CD4-positive, alpha-beta T cell treated with Interleukin-17A for 1 hour (primary cell): ENCODE measurements around the gene ATP5MK.
"Not testable (repeated sequence)": the region's sequence is repeated elsewhere in the genome, so short reads cannot be mapped to it uniquely, and the experiment has no call there.

Experiments
- DNase-seq: peaks from one replicate; pipeline ENCODE4 v3.0.0-alpha.2; 2020

The ATP5MK gene

GRCh38 chr10:103396067-103396788 is at the start of gene ATP5MK, which contains the start of gene PDCD11:
ATP5MK (minus strand) TSS chr10:103396475; CDS start chr10:103392457, 4,018 bp downstream.
PDCD11 (plus strand) TSS chr10:103396626; CDS start chr10:103398427, 1,801 bp downstream.
- DNase-seq: peak; percentile 96

DNA sequence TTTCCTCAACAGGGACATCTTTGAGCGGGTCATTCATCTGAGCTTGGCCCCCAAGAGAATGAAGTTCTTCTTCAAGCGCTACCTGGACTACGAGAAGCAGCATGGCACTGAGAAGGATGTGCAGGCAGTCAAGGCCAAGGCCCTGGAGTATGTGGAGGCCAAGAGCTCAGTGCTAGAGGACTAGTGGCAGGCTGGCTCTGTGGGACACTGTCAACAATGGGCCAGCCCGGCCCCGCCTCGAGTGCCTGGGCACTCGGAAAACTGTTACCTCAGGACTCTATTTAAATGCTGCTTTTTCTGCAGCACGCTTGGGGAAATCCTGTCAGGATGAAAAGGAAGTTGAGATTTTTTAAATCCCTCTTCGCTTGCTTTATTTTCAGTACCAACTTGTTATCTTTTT is 49.1 kb upstream of the ATP5MK start:
- no peak for DNase-seq

DNA sequence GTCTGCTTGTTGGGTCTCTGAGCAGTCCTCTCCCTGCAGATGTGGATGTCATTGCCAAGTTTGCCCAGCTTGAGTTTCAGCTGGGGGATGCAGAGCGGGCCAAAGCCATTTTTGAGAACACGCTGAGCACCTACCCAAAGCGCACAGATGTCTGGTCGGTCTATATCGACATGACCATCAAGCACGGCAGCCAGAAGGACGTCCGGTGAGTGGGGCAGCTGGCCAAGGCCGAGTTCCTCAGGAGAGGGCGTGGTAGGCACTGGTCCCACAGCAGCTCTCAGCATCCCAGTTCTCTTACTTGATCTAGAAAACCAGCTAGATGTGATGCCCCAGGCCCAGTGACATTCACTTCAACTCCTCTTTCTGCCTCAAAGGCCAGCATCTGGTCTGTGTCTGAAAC is 48.2 kb upstream of the ATP5MK start:
- no peak for DNase-seq

- no peak for DNase-seq
Measured at GRCh38 chr10:103443475-103444185, 47.4 kb upstream of the ATP5MK start.

DNA sequence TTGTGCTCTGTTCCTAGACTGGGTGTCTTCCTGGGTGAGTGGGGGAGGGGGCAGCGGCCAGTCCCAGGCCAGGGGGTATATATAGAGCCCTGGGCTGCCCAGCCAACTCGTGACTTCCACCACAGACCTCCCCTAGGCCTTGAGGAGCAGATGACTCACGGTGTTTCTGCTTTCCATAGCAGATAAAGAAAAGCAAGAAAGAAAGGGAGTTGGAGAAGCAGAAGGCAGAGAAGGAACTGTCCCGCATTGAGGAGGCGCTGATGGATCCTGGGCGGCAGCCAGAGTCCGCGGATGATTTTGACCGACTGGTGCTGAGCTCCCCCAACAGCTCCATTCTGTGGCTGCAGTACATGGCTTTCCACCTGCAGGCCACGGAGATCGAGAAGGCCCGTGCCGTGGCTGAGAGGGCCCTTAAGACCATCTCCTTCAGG is 45.8 kb upstream of the ATP5MK start:
- no peak for DNase-seq

DNA sequence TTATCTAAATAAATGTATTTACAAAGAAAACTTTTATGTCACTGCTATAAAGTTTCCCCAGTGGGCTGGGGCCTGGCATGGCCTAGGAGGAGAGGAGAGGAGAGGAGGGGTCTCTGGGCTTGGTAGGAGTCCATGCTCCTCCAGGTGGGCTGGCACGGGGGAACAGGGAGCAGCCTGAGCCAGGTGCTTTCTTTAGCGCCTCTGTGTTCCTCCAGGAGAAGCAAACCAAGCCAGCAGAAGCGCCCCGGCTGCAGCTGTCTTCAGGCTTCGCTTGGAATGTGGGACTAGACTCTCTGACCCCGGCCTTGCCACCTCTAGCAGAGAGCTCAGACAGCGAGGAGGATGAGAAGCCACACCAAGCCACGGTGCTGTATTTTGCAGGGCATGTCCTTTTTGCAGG is 45.3 kb upstream of the ATP5MK start:
- no peak for DNase-seq

- no peak for DNase-seq
Measured at GRCh38 chr10:103441206-103441605, 44.9 kb upstream of the ATP5MK start.

- no peak for DNase-seq
Measured at GRCh38 chr10:103440416-103440815, 44.1 kb upstream of the ATP5MK start.

GRCh38 chr10:103439776-103440175 is 43.5 kb upstream of the ATP5MK start:
- no peak for DNase-seq

- no peak for DNase-seq
Measured at GRCh38 chr10:103433858-103434257, 37.6 kb upstream of the ATP5MK start.

- no peak for DNase-seq
Measured at GRCh38 chr10:103431902-103432301, 35.6 kb upstream of the ATP5MK start.

- DNase-seq: no peak
Measured at GRCh38 chr10:103429647-103430046, 33.4 kb upstream of the ATP5MK start.

GRCh38 chr10:103428989-103429643 is 32.8 kb upstream of the ATP5MK start:
- no peak for DNase-seq

DNA sequence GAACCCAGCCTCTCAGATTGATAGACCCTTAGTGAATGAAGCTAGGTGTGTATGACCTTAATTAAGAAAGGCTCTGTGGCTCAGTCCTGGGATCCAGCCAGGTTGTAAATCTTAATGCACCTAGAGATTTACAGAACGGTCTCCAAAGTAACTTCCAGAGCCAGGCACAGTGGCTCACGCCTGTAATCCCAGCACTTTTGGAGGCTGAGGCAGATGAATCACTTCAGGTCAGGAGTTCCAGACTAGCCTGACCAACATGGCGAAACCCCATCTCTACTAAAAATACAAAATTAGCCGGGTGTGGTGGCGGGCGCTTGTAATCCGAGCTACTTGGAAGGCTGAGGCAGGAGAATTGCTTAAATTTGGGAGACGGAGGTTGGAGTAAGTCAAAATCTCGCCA is 31.6 kb upstream of the ATP5MK start:
- DNase-seq: no peak

DNA sequence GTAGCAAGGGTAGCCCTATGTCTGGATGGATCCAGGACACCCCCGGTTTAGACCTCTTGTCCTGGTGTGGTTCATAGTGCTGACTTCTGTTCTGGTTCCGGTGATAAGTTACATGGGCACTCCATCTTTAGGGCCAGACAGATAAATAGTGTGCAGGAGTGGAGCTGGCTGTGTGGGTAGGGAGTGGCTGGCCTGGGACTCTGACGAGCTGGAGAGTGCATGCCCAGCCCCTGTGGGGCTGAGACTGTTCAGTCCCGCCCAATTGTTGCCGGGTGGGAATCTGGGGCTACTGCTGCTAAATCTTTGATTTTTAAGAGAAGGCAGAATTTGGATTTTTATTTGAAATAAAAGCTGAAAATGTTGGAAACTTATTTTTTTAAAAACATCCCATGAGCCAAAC is 27.5 kb upstream of the ATP5MK start:
- no peak for DNase-seq

GRCh38 chr10:103419101-103419500 is 22.8 kb upstream of the ATP5MK start:
- DNase-seq: no peak

GRCh38 chr10:103417601-103418000 is 21.3 kb upstream of the ATP5MK start:
- no peak for DNase-seq

DNA sequence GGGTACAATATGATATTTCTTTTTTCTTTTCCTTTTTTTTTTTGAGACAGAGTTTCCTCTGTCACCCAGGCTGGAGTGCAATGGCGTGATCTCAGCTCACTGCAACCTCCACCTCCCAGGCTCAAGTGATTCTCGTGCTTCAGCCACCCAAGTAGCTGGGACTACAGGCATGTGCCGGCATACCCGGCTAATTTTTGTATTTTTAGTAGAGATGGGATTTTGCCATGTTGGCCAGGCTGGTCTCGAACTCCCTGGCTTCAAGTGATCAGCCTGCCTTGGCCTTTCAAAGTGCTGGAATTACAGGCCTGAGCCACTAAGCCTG is 20.8 kb upstream of the ATP5MK start:
- DNase-seq: not testable (repeated sequence)

DNA sequence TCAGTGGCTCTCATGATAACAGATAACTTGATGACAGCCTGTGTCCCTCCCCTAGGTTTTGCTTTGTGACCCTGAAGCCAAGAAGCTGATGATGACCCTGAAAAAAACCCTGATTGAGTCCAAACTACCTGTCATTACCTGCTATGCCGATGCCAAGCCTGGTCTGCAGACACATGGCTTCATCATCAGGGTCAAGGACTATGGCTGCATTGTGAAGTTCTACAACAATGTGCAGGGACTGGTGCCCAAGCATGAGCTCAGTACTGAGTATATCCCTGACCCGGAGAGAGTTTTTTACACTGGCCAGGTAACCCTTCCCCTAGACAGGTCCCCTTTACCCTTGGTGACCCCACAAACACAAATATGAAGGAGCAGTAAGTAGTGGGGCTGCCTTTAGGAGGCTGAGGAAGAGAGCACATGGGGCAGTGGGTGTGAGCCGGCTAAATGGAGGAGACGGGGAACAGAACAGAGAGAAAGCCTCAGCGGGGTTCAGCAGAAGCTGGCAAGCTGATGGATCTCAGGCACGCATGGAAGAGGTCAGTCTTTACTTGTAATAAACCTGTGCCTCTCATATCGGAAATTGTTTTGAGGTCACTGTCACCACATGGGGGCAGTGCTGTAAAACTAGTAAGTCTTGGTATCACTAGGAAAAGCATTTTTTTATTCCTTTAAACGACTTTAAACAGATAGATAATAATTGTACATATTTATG is 20.3 kb upstream of the ATP5MK start:
- peak; percentile 77 for DNase-seq

DNA sequence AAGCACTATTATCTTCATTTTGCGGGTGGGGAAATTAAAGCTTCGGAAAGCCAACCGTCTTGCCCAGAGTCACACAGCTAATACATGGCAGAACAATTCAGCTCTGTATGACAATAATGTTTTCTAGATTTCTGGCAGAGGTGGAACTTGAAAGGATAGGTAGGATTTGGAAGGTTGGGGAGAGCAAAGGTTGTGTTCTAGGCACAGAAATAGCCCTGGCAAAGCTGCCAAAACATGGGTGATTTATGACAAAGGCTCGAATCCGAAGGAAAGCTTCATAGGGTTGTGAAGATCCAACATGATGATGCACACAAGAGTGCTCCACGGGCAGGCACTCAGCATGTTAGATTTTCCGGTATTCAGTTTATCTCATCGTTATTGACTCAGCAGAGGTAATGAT is 19.3 kb upstream of the ATP5MK start:
- DNase-seq: no peak

GRCh38 chr10:103413564-103413963 is 17.3 kb upstream of the ATP5MK start:
- DNase-seq: no peak

- DNase-seq: no peak
Measured at GRCh38 chr10:103397191-103397825, 1.0 kb upstream of the ATP5MK start.

- DNase-seq: no peak
Measured at GRCh38 chr10:103396789-103397087, 463 bp upstream of the ATP5MK start.
